ENCODE measurements around the gene CRYGS.

GRCh38 chr3:186538779-186539178 is 5.4 kb downstream of the CRYGS start:
- TF ChIP-seq POLR2A (IDR thresholded peaks at IDR 0.05): no peak
- TF ChIP-seq CTCF (IDR thresholded peaks at IDR 0.05): no peak
